ENCODE results near the gene TBC1D8.

Gene TBC1D8

GRCh38 chr2:100957996-100958653, 193.1 kb downstream of the TBC1D8 start:
- H3K4me3 ChIP-seq (ENCODE audit: control insufficient read depth, low read depth, low read length): peak overlapping the region; percentile 7
- DNase-seq (ENCODE audit: low read depth): peak; percentile 96
- TF ChIP-seq CTCF (conservative IDR thresholded peaks at IDR 0.05; ENCODE audit: control insufficient read depth, insufficient read depth, low read depth, low read length): peak; percentile 11
